Motor neuron (in vitro differentiated cells): Measurements from ENCODE around the gene MAPK8IP3. TPM values are rescaled to one million over a fixed set of nuclear protein-coding genes. Genes with fewer than 3 reads are reported as not detected.
"Not testable (repeated sequence)": the region's sequence is repeated elsewhere in the genome, so short reads cannot be mapped to it uniquely, and the experiment has no call there.

Source experiments
- ATAC-seq, 8 experiments: fragments of 200-7000 bp; cut with Tn5 transposase; replicated peaks in 6 of 8; 2 replicates each; pipeline ENCODE4 v1.8.0; 2021; ENCODE audit warnings: mild to moderate bottlenecking in 8 of 8, moderate library complexity in 8 of 8
- H3K27ac ChIP-seq, 2 donors: fragments of 250-450 bp; sonication (Bioruptor Pico); 2 replicates each; pipeline ENCODE4 v1.9.0; 2021; ENCODE audit warnings: antibody characterized with exemption in 2 of 2, mild to moderate bottlenecking in 2 of 2, moderate library complexity in 1 of 2
- H3K4me1 ChIP-seq, 2 donors: fragments of 250-450 bp; sonication (Bioruptor Pico); replicated peaks in 1 of 2; 2 replicates each; pipeline ENCODE4 v1.6.1; 2021; ENCODE audit warnings: antibody characterized with exemption in 2 of 2, mild to moderate bottlenecking in 2 of 2, moderate library complexity in 1 of 2
- H3K4me3 ChIP-seq, 5 donors: fragments of 250-450 bp; sonication (Bioruptor Pico); 2 replicates each; pipeline ENCODE4 v1.9.0; 2021; ENCODE audit warnings: antibody characterized with exemption in 5 of 5, mild to moderate bottlenecking in 5 of 5, moderate library complexity in 4 of 5
- WGBS, 10 experiments: fragments of 450-650 bp; shearing (Covaris generic); methylation state at CpG; one replicate each; pipeline ENCODE4 v1.0.0; 2022; 5-methylcytosine and 5-hydroxymethylcytosine counted together
- in situ Hi-C, 9 experiments: fragments of 400-800 bp; cut with MboI; loops; one replicate each; pipeline ENCODE4 v1.15.0; 2021; ENCODE audit warnings: low sequenced_read_pairs in 9 of 9, low pct_unique_long_range_greater_than_20kb in 2 of 9; ENCODE audit not compliant: unreplicated experiment in 9 of 9
- total RNA-seq, 8 experiments: library from RNA; unstranded; fragments of 300-600 nt; gene quantifications; 2 replicates each; pipeline versions ENCODE4 v1.2.3 to v1.2.4, GENCODE V29; 2022

MAPK8IP3 gene
- total RNA-seq, 8 experiments from 2014 or later, result 22.1 to 99.5 (median 55.4) TPM

DNA sequence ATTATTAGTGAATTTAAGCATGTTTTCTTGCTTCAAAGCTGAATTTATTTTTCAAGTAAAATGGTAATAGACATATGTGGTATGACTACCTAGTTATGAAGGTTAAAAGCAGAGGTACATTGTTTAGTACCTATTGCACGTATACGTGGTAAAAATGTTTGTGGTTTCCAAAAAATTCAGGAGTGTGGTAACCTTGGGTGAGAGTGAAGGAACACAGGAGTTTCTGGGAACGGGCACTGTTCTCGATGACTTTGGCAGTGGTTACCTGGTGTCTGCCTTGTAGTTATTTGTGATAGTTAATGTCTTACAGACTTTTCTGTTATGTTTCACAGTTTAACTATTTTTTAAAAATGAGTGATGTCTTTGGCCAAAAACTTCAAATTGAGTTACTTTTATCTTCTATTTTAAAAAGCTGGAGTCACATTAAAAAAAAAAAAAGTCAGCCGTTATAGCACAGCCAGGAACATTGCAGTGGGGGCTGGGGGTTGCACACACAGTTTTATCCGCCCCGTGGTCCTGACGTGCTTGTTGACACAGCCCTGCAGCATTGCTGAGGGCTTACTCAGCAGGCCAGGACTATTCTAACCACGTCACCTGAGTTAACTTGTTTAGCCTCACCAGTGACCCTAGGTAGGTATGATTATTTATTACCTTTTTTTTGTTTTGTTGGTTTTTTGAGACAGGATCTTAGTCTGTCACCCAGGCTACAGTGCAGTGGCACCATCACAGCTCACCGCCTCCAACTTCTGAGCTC lies 17.0 kb upstream of the MAPK8IP3 start:
- ATAC-seq, result peak in 1 of 8 experiments; percentile 89
- in situ Hi-C loops, result no loop called here
- no peak overlapping the region for H3K4me3 ChIP-seq
- 56 to 100% (median 94%) methylated on average over 4 to 9 of the region's 10 CpGs for WGBS, 10 experiments
- no peaks in the 10 kb centered on the region for H3K4me1 ChIP-seq
- H3K27ac ChIP-seq, result no peak overlapping the region

- H3K4me1 ChIP-seq, result no peaks in the 10 kb centered on the region
- no peak overlapping the region for H3K27ac ChIP-seq
- ATAC-seq, result no peak
- 83 to 100% (median 99%) methylated on average over 1 to 6 of the region's 13 CpGs; no CpG with 5 or more reads in 6 of the 10 experiments for WGBS, 10 experiments
- no peak overlapping the region for H3K4me3 ChIP-seq
- in situ Hi-C loops, result no loop called here
Measured at GRCh38 chr16:1689853-1690252, 16.1 kb upstream of the MAPK8IP3 start.

- WGBS, 10 experiments, result 60 to 100% (median 100%) methylated on average over 1 of the region's 1 CpG; no CpG with 5 or more reads in 4 of the 10 experiments
- Histone ChIP-seq H3K4me3 (no peak overlapping the region), H3K27ac (no peak overlapping the region), H3K4me1 (no peaks in the 10 kb centered on the region)
- ATAC-seq, result no peak
- in situ Hi-C loops, result no loop called here
Measured at GRCh38 chr16:1690810-1691209, 15.2 kb upstream of the MAPK8IP3 start.

DNA sequence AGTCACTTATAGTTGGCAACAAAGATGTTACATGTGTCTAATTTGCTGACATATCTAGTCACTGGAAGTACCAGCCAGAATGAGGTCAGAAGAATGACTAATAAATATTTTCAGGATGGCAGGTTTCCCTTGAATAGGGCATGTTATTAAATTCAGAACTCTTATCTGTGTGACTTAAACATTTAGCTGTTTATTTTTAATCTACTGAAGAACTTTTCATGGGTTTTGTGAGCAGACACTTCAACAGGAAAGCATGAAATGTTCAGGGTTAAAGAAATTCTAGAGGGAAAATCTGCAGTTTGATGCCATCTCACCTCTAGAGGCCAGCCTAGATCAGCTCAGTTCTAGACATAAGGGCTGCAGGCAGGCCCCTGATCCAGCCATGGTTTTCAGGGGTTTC lies 14.7 kb upstream of the MAPK8IP3 start:
- no peak for ATAC-seq
- H3K27ac ChIP-seq, result no peak overlapping the region
- no peak overlapping the region for H3K4me3 ChIP-seq
- in situ Hi-C loops, result no loop called here
- no peaks in the 10 kb centered on the region for H3K4me1 ChIP-seq

GRCh38 chr16:1691956-1692355 lies 14.0 kb upstream of the MAPK8IP3 start:
- no peak for ATAC-seq
- 60 to 100% (median 91%) methylated on average over 1 to 9 of the region's 21 CpGs; no CpG with 5 or more reads in 6 of the 10 experiments for WGBS, 10 experiments
- Histone ChIP-seq H3K4me3 (no peak overlapping the region), H3K4me1 (no peaks in the 10 kb centered on the region), H3K27ac (no peak overlapping the region)
- in situ Hi-C loops, result no loop called here

DNA sequence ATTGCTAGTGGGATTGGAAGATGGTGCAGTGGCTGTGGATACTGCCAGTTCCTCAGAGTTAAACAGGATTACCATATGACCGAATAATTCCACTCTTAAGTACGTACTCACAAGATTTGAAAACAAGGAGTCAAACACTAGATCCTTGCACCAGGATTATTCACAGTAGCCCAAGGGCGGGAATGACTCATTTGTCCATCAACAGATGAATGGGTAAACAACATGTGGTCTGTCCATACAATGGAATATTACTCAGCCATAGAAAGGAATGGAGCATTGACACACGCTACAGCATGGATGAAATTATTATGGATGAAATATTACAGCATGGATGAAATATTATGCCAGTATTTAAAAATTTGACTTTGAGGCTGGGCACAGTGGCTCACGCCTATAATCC lies 9.1 kb upstream of the MAPK8IP3 start:
- Histone ChIP-seq H3K4me1 (no peaks in the 10 kb centered on the region), H3K27ac (no peak overlapping the region), H3K4me3 (no peak overlapping the region)
- ATAC-seq, result peak in 3 of 8 experiments; percentile 25 to 57 (median 50)
- WGBS, 10 experiments, result 78 to 100% (median 90%) methylated on average over 1 to 5 of the region's 5 CpGs; no CpG with 5 or more reads in 2 of the 10 experiments
- in situ Hi-C loops, result no loop called here

GRCh38 chr16:1698680-1699079 lies 7.3 kb upstream of the MAPK8IP3 start:
- in situ Hi-C loops, result no loop called here
- no peak overlapping the region for H3K4me3 ChIP-seq
- no peaks in the 10 kb centered on the region for H3K4me1 ChIP-seq
- no peak for ATAC-seq
- 95 to 100% (median 100%) methylated on average over 1 to 7 of the region's 10 CpGs; no CpG with 5 or more reads in 4 of the 10 experiments for WGBS, 10 experiments
- H3K27ac ChIP-seq, result no peak overlapping the region

GRCh38 chr16:1700246-1700645 lies 5.7 kb upstream of the MAPK8IP3 start:
- Histone ChIP-seq H3K27ac (no peak overlapping the region), H3K4me3 (no peak overlapping the region), H3K4me1 (peaks cover 0 to 5% of the 10 kb centered on the region in 2 donors)
- WGBS, 10 experiments, result 100% methylated on average over 1 to 2 of the region's 3 CpGs; no CpG with 5 or more reads in 6 of the 10 experiments
- ATAC-seq, result no peak
- in situ Hi-C loops, result no loop called here

DNA sequence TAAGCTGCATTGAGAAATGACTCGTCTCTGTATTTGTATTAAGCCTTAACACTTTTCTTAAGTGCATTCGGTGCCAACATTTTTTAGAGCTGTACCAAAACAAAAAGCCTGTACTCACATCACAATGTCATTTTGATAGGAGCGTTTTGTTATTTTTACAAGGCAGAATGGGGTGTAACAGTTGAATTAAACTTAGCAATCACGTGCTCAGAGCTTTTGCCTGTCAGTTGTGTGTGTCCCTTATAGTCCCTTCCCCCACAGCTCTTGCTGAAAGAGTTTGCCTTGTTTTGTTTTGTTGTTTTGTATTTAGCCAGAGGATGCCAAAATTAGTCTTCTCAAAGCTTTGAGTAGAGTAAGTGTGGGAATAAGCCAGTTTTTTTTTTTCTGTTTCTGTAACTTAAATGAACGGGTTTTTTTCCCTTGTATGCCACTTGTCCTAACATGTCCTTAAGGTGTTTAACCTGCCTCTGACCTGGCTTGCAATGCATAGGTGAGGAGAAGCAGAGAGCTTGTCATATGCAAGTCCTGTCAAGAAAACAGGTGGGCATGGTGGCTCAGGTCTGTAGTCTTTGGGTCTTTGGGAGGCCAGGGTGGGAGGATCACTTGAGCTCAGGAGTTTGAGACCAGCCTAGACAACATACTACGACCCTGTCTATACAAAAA lies 4.6 kb upstream of the MAPK8IP3 start:
- no peak for ATAC-seq
- no peak overlapping the region for H3K4me3 ChIP-seq
- no peak overlapping the region for H3K27ac ChIP-seq
- in situ Hi-C loops, result no loop called here
- H3K4me1 ChIP-seq, result peaks cover 0 to 5% of the 10 kb centered on the region in 2 donors
- WGBS, 10 experiments, result 79 to 100% (median 92%) methylated on average over 1 to 6 of the region's 6 CpGs

- Histone ChIP-seq H3K4me1 (peaks cover 11 to 17% of the 10 kb centered on the region in 2 donors), H3K27ac (peak overlapping the region; percentile 81 to 84), H3K4me3 (peak overlapping the region; percentile 57 to 94 (median 68))
- ATAC-seq, result peak in 5 of 8 experiments; percentile 11 to 51 (median 30)
- in situ Hi-C loops, result not testable (repeated sequence)
- 0% methylated on average over 1 to 11 of the region's 16 CpGs; no CpG with 5 or more reads in 4 of the 10 experiments for WGBS, 10 experiments
Measured at GRCh38 chr16:1705324-1705687, 689 bp upstream of the MAPK8IP3 start.

DNA sequence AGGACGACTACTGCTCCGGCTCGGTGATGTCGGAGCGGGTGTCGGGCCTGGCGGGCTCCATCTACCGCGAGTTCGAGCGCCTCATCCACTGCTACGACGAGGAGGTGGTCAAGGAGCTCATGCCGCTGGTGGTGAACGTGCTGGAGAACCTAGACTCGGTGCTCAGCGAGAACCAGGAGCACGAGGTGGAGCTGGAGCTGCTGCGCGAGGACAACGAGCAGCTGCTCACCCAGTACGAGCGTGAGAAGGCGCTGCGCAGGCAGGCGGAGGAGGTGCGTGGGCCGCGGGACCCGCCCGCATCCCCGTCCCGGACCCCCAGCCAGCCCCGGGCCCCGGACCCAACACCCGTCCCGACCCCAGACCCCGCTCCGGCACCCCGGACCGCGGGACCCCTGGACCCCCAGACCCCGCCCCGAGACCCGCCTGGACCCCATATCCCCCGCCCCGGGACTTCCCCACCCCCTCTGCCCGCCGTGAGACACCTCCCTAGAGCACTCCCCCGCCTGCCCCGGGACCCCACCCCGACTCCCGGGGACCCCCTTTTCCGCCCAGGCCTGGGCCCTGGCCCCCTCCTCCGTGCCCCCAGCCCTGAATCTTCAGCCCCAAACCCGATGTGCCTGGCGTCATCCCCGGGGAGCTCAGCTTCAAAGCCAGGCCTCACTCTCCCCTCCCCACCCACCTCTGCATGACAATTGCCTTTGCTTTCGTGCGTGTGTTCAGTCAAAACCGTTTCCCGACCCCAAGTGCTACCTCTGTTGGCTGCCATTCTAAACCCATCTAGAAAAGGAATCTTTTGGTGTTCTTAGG lies 594 bp downstream of the MAPK8IP3 start:
- 0 to 2% (median 0%) methylated on average over 2 to 11 of the region's 62 CpGs; no CpG with 5 or more reads in 6 of the 10 experiments for WGBS, 10 experiments
- H3K4me3 ChIP-seq, result peak overlapping the region; percentile 57 to 94 (median 68)
- peak overlapping the region; percentile 77 to 78 for H3K27ac ChIP-seq
- H3K4me1 ChIP-seq, result peaks cover 11 to 17% of the 10 kb centered on the region in 2 donors
- in situ Hi-C loops, result no loop called here
- ATAC-seq, result peak; percentile 7 to 34 (median 24)

GRCh38 chr16:1707193-1707790 lies 1.3 kb downstream of the MAPK8IP3 start:
- H3K4me3 ChIP-seq, result peak overlapping the region; percentile 57 to 94 (median 68)
- 0 to 80% (median 14%) methylated on average over 1 to 9 of the region's 16 CpGs; no CpG with 5 or more reads in 3 of the 10 experiments for WGBS, 10 experiments

More at GRCh38 chr16:1707193-1707790, 1.3 kb downstream of the MAPK8IP3 start:
- Histone ChIP-seq H3K27ac (peak overlapping the region; percentile 77 to 78), H3K4me1 (peaks cover 11 to 17% of the 10 kb centered on the region in 2 donors)
- ATAC-seq, result no peak
- in situ Hi-C loops, result no loop called here
